ENCODE data around the gene GNG12. TPM values are rescaled to one million over a fixed set of nuclear protein-coding genes. Genes with fewer than 3 reads are reported as not detected.

The GNG12 gene
- total and polyA plus RNA-seq, 2 experiments from 2014 or later: 265 to 309 TPM

GRCh38 chr1:67788238-67788790 lies 45.0 kb downstream of the GNG12 start:
- peak overlapping the region; percentile 9 for H3K4me2 ChIP-seq (ENCODE audit: unreplicated experiment)

GRCh38 chr1:67787746-67788145 lies 45.5 kb downstream of the GNG12 start:
- Histone ChIP-seq H2AFZ (no peak overlapping the region), H3K9me3 (ENCODE audit: low read depth) (no peaks in the 10 kb centered on the region), H4K20me1 (ENCODE audit: insufficient read depth) (no peaks in the 10 kb centered on the region; the same call in 1 of the 2 replicates), H3K4me2 (ENCODE audit: unreplicated experiment) (peak overlapping the region; percentile 9), H3K9ac (no peak overlapping the region), H3F3A (ENCODE audit: insufficient read depth) (peaks cover 45% of the 10 kb centered on the region), H3K27ac (peak overlapping the region; percentile 4; the same call in 1 of the 2 replicates), H3K79me2 (ENCODE audit: insufficient read depth) (peaks cover 84% of the 10 kb centered on the region), H3K4me3 (no peak overlapping the region), H3K4me1 (ENCODE audit: insufficient read depth) (peaks cover 61% of the 10 kb centered on the region), H3K36me3 (ENCODE audit: low read depth) (no peaks in the 10 kb centered on the region), H3K9me2 (ENCODE audit: insufficient read depth) (no peaks in the 10 kb centered on the region), H3K27me3 (replicated peaks; ENCODE audit: insufficient read depth) (no peaks in the 10 kb centered on the region)
- 81 to 85% methylated on average over 2 of the region's 2 CpGs for WGBS, 2 experiments (ENCODE audit: low coverage in 1 of 2, low lambda C conversion rate in 2 of 2, missing lambda C conversion rate in 2 of 2)
- DNase-seq: peak; percentile 65
- no peak for TF ChIP-seq EZH2 (IDR thresholded peaks at IDR 0.05; ENCODE audit: insufficient read depth, poor library complexity, severe bottlenecking)
- TF ChIP-seq EZH2phosphoT487 (IDR thresholded peaks at IDR 0.05; ENCODE audit: insufficient read depth, low read depth): no peak
- in situ Hi-C loops (cut with MboI): no loop called here

More at GRCh38 chr1:67788238-67788790, 45.0 kb downstream of the GNG12 start:
- Histone ChIP-seq H3K9ac (no peak overlapping the region), H3K27ac (0 out of 2 replicates have a peak overlapping the region, but pooled peaks have one; percentile 10), H3F3A (ENCODE audit: insufficient read depth) (peaks cover 51% of the 10 kb centered on the region), H3K4me1 (ENCODE audit: insufficient read depth) (peaks cover 67% of the 10 kb centered on the region), H3K79me2 (ENCODE audit: insufficient read depth) (peaks cover 84% of the 10 kb centered on the region), H3K9me2 (ENCODE audit: insufficient read depth) (no peaks in the 10 kb centered on the region), H3K27me3 (replicated peaks; ENCODE audit: insufficient read depth) (no peaks in the 10 kb centered on the region), H3K4me3 (no peak overlapping the region), H2AFZ (no peak overlapping the region), H3K36me3 (ENCODE audit: low read depth) (no peaks in the 10 kb centered on the region), H3K9me3 (ENCODE audit: low read depth) (no peaks in the 10 kb centered on the region), H4K20me1 (ENCODE audit: insufficient read depth) (no peaks in the 10 kb centered on the region)
- DNase-seq: no peak
- in situ Hi-C loops (cut with MboI): no loop called here
- TF ChIP-seq EZH2 (IDR thresholded peaks at IDR 0.05; ENCODE audit: insufficient read depth, poor library complexity, severe bottlenecking) (no peak), EZH2phosphoT487 (IDR thresholded peaks at IDR 0.05; ENCODE audit: insufficient read depth, low read depth) (no peak)
- WGBS, 2 experiments (ENCODE audit: low coverage in 1 of 2, low lambda C conversion rate in 2 of 2, missing lambda C conversion rate in 2 of 2): 60 to 62% methylated on average over 5 of the region's 5 CpGs

- in situ Hi-C loops (cut with MboI): no loop called here
- Histone ChIP-seq H2AFZ (no peak overlapping the region), H3K4me2 (ENCODE audit: unreplicated experiment) (peak overlapping the region; percentile 35), H3K9me3 (ENCODE audit: low read depth) (no peaks in the 10 kb centered on the region), H3K27me3 (replicated peaks; ENCODE audit: insufficient read depth) (no peaks in the 10 kb centered on the region), H3K4me3 (no peak overlapping the region), H3K9ac (peak overlapping the region; percentile 1; the same call in 1 of the 2 replicates), H3F3A (ENCODE audit: insufficient read depth) (peaks cover 30% of the 10 kb centered on the region), H3K27ac (peak overlapping the region; percentile 17), H3K9me2 (ENCODE audit: insufficient read depth) (no peaks in the 10 kb centered on the region), H4K20me1 (ENCODE audit: insufficient read depth) (no peaks in the 10 kb centered on the region; the same call in 1 of the 2 replicates), H3K36me3 (ENCODE audit: low read depth) (no peaks in the 10 kb centered on the region), H3K4me1 (ENCODE audit: insufficient read depth) (peaks cover 46% of the 10 kb centered on the region), H3K79me2 (ENCODE audit: insufficient read depth) (peaks cover 93% of the 10 kb centered on the region)
- peak; percentile 29 for DNase-seq
- TF ChIP-seq EZH2phosphoT487 (IDR thresholded peaks at IDR 0.05; ENCODE audit: insufficient read depth, low read depth) (no peak), EZH2 (IDR thresholded peaks at IDR 0.05; ENCODE audit: insufficient read depth, poor library complexity, severe bottlenecking) (no peak)
- WGBS, 2 experiments (ENCODE audit: low coverage in 1 of 2, low lambda C conversion rate in 2 of 2, missing lambda C conversion rate in 2 of 2): 56 to 58% methylated on average over 4 of the region's 4 CpGs
These were observed 47.2 kb downstream of the GNG12 start for GRCh38 chr1:67785847-67786753.

GRCh38 chr1:67784545-67785186 lies 48.6 kb downstream of the GNG12 start:
- no peak for TF ChIP-seq EZH2 (IDR thresholded peaks at IDR 0.05; ENCODE audit: insufficient read depth, poor library complexity, severe bottlenecking)
- Histone ChIP-seq H2AFZ (no peak overlapping the region), H3K9me3 (ENCODE audit: low read depth) (no peaks in the 10 kb centered on the region), H3K79me2 (ENCODE audit: insufficient read depth) (peaks cover 93% of the 10 kb centered on the region), H3F3A (ENCODE audit: insufficient read depth) (peaks cover 20% of the 10 kb centered on the region), H3K4me2 (ENCODE audit: unreplicated experiment) (no peak overlapping the region), H3K27ac (no peak overlapping the region), H3K9ac (no peak overlapping the region), H3K36me3 (ENCODE audit: low read depth) (no peaks in the 10 kb centered on the region), H3K4me1 (ENCODE audit: insufficient read depth) (peaks cover 35% of the 10 kb centered on the region), H3K27me3 (replicated peaks; ENCODE audit: insufficient read depth) (no peaks in the 10 kb centered on the region), H4K20me1 (ENCODE audit: insufficient read depth) (peaks cover 8% of the 10 kb centered on the region; the same call in 1 of the 2 replicates), H3K9me2 (ENCODE audit: insufficient read depth) (no peaks in the 10 kb centered on the region), H3K4me3 (no peak overlapping the region)
- 91 to 96% methylated on average over 6 of the region's 6 CpGs for WGBS, 2 experiments (ENCODE audit: low coverage in 1 of 2, low lambda C conversion rate in 2 of 2, missing lambda C conversion rate in 2 of 2)
- in situ Hi-C loops (cut with MboI): no loop called here
- no peak for DNase-seq
